Heart left ventricle (tissue), 16 donors: ENCODE measurements around the gene LIPC. TPM values are rescaled to one million over a fixed set of nuclear protein-coding genes. Genes with fewer than 3 reads are reported as not detected.
"Not testable (repeated sequence)": the region's sequence is repeated elsewhere in the genome, so short reads cannot be mapped to it uniquely, and the experiment has no call there.

Experiments
- ATAC-seq, 4 donors: fragments of 200-7000 bp; cut with Tn5 transposase; one replicate each; pipeline ENCODE4 v1.9.1; 2020 to 2022; ENCODE audit warnings: moderate library complexity in 4 of 4, mild to moderate bottlenecking in 3 of 4, moderate number of reproducible peaks in 1 of 4
- DNase-seq, 5 donors: peaks; one replicate each; pipeline ENCODE4 v3.0.0-alpha.2; 2020
- H3K27ac ChIP-seq, 12 donors: fragments of 200-600 bp; sonication (generic) in 4 of 12; one replicate each; pipeline versions ENCODE4 v1.5.0 to v1.8.0; 2016 to 2022; ENCODE audit warnings: mild to moderate bottlenecking in 2 of 12
- H3K27me3 ChIP-seq, 9 donors: fragments of 200-600 bp; sonication (generic) in 2 of 9; one replicate each; pipeline versions ENCODE4 v1.5.1 to v1.8.0; 2016 to 2022; ENCODE audit warnings: mild to moderate bottlenecking in 3 of 9
- H3K36me3 ChIP-seq, 9 donors: fragments of 200-600 bp; sonication (generic) in 2 of 9; one replicate each; pipeline versions ENCODE4 v1.5.0 to v1.8.0; 2018 to 2022; ENCODE audit warnings: mild to moderate bottlenecking in 2 of 9
- H3K4me1 ChIP-seq, 12 donors: fragments of 200-600 bp; sonication (generic) in 4 of 12; one replicate each; pipeline versions ENCODE4 v1.5.0 to v1.8.0; 2016 to 2022; ENCODE audit warnings: mild to moderate bottlenecking in 3 of 12
- H3K4me3 ChIP-seq, 12 donors: fragments of 200-600 bp; sonication (generic) in 4 of 12; one replicate each; pipeline versions ENCODE4 v1.5.0 to v1.8.0; 2017 to 2022; ENCODE audit warnings: mild to moderate bottlenecking in 9 of 12, moderate library complexity in 4 of 12
- H3K9me3 ChIP-seq, 12 donors: fragments of 200-600 bp; sonication (generic) in 4 of 12; one replicate each; pipeline versions ENCODE4 v1.5.0 to v1.8.0; 2016 to 2022; ENCODE audit warnings: mild to moderate bottlenecking in 1 of 12
- POLR2A ChIP-seq, 2 donors: fragments of 450-650 bp; IDR thresholded peaks; one replicate each; pipeline ENCODE4 v1.6.1; 2017; ENCODE audit warnings: antibody characterized with exemption in 2 of 2, mild to moderate bottlenecking in 2 of 2, moderate library complexity in 2 of 2
- WGBS, 4 donors: extraction: QIAGEN DNeasy Blood & Tissue Kit in 2 of 4; methylation state at CpG; one replicate each; pipeline versions ENCODE4 v1.1.5 to v1.1.7; 2013 to 2018; 5-methylcytosine and 5-hydroxymethylcytosine counted together
- intact Hi-C, 10 donors: fragments of 100-400 bp; cut with DNase I; formaldehyde crosslinking; loops; one replicate each; pipeline versions ENCODE4 v1.11.1 to v1.14.2; 2022
- polyA plus RNA-seq, 2 donors: library from polyadenylated mRNA; stranded (reverse); fragments of 200-250 nt; gene quantifications; one replicate each; pipeline ENCODE4 v1.2.3, GENCODE V29; 2013
- total RNA-seq, 9 donors: library from RNA; depleted of rRNA in 2 of 9; stranded (reverse); fragments of >200 nt in 2 of 9; fragmentation: NEBNext Ultra II Directional in 3 of 9; extraction: Animal tissue kit (Norgen Biotek cat#: 25700) in 3 of 9; gene quantifications; one replicate each; pipeline versions ENCODE4 v1.1.0 to v1.2.4, GENCODE V29; 2016 to 2023
- TF ChIP-seq, protein P1 (sequence below), 12 donors: fragments of 200-600 bp; sonication (generic) in 4 of 12; IDR thresholded peaks; one replicate each; pipeline versions ENCODE4 v1.5.0 to v1.8.0; 2018 to 2022; ENCODE audit warnings: antibody characterized with exemption in 12 of 12, mild to moderate bottlenecking in 5 of 12
- donor health status: ischemic (EF 13 %, LVEDD 7.1; RV severe dilation, severe dysfunction).
- donor health status: healthy with polysubstance abuse.
- donor health status: DM: no; HTN: yes; CAD: no.
- donor health status: DM: no; HTN: no; CAD: no.
- donor health status: ischemic (EF 25% LVEDD 6.9; RV normal size, moderate dysfunction).
- donor health status: ischemic (EF 25% LVEDD 5.7; RV mildly dilated, moderate dysfunction).
- donor health status: healthy.
- donor health status: DM: yes; HTN: yes; CAD: no.
- donor health status: ischemic (EF 35%, LVEDD 5.7; RV mildly dilated, moderate dysfunction).
- donor health status: nonischemic (EF 11% LVEDD 7.7; RV severe dilation, severe dysfunction).
- donor health status: DM: yes; HTN: yes; CAD: no.
- donor health status: PGD.
- donor health status: ischemic (EF 29% LVEDD 5.4; RV normal size, mild dysfunction).
- donor health status: nonischemic (EF 23%, LVEDD 6.1; RV moderate dilation, normal function).

LIPC gene
- total and polyA plus RNA-seq, 11 donors, result 0.10 to 1.4 (median 0.55) TPM; not detected in 1

DNA sequence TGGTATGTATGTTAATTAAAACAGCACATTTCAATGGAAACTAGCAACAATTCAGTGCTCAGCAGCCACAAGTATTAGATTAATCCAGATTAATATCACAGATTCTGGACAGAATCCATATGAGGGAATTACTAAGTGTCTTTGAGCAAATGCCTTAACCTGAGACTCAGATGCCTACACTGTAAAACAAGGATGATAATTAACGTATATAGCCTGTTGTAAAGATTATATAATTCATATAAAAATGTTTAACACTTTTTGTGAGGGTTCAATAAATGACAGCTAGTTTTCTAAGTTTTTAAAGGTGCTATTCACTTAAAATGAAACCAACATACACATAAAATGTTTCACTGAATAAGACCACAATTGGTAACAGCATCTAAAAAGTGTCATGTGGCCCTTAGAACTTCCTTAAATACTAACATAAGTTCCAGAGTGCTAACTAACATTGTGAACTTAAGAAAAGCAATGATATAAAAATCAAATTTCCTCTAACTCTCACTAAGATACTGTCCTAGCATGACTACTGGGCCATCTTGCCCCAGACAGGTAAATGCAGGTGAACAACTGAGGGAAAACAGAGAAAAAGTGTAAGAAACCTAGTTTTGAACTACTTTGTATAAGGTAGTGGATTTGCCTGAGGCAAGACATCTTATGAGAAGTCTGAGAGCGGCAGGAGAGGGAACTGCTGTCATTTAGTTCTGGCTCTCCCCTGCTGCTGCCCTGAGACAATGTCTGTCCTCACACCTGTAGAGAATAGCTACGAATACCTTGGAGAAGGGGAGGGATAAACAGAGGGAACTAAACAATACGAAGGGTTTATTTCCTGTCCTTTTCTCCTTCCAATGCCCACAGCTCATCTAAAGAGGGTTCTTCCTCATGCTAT lies 166.4 kb downstream of the LIPC start:
- H3K27ac ChIP-seq, result no peak overlapping the region
- TF ChIP-seq, protein P1, sequence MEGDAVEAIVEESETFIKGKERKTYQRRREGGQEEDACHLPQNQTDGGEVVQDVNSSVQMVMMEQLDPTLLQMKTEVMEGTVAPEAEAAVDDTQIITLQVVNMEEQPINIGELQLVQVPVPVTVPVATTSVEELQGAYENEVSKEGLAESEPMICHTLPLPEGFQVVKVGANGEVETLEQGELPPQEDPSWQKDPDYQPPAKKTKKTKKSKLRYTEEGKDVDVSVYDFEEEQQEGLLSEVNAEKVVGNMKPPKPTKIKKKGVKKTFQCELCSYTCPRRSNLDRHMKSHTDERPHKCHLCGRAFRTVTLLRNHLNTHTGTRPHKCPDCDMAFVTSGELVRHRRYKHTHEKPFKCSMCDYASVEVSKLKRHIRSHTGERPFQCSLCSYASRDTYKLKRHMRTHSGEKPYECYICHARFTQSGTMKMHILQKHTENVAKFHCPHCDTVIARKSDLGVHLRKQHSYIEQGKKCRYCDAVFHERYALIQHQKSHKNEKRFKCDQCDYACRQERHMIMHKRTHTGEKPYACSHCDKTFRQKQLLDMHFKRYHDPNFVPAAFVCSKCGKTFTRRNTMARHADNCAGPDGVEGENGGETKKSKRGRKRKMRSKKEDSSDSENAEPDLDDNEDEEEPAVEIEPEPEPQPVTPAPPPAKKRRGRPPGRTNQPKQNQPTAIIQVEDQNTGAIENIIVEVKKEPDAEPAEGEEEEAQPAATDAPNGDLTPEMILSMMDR (IDR thresholded peaks at IDR 0.05), result no peak
- TF ChIP-seq POLR2A (IDR thresholded peaks at IDR 0.05), result no peak
- WGBS, 4 donors, result 94 to 96% (median 95%) methylated on average over 4 of the region's 4 CpGs
- H3K9me3 ChIP-seq, result peaks cover 0 to 7% (median 0%) of the 10 kb centered on the region in 12 donors
- intact Hi-C loops, result no loop called here
- H3K36me3 ChIP-seq, result peaks cover 0 to 66% (median 46%) of the 10 kb centered on the region in 9 donors
- no peaks in the 10 kb centered on the region for H3K27me3 ChIP-seq
- DNase-seq, result no peak
- peaks cover 0 to 6% (median 0%) of the 10 kb centered on the region in 12 donors for H3K4me1 ChIP-seq
- no peak for ATAC-seq
- no peak overlapping the region for H3K4me3 ChIP-seq

DNA sequence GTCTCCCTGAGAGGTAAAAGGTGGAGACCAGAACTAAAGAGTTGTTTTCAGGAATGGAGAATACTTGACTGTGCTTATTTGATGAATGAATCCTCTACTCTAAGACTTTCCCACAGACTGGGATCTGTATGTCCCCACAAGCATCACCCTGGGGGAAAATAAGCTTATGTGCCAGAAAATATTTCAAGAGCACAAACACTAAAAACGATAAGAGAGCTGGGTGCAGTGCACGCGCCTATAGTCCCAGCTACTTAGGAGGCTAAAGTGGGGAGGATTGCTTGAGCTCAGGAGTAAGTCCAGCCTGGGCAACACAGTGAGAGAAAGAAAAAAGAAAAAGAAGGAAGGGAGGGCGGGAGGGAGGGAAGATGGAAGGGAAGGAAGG lies 167.0 kb downstream of the LIPC start:
- peaks cover 0 to 6% (median 0%) of the 10 kb centered on the region in 12 donors for H3K4me1 ChIP-seq
- H3K27ac ChIP-seq, result no peak overlapping the region
- intact Hi-C loops, result no loop called here
- H3K9me3 ChIP-seq, result peaks cover 0 to 7% (median 0%) of the 10 kb centered on the region in 12 donors
- peaks cover 0 to 69% (median 46%) of the 10 kb centered on the region in 9 donors for H3K36me3 ChIP-seq
- 91 to 98% (median 96%) methylated on average over 4 of the region's 4 CpGs for WGBS, 4 donors
- ATAC-seq (no peak), DNase-seq (no peak)
- no peaks in the 10 kb centered on the region for H3K27me3 ChIP-seq
- H3K4me3 ChIP-seq, result no peak overlapping the region
- TF ChIP-seq, protein P1 (IDR thresholded peaks at IDR 0.05), result no peak

DNA sequence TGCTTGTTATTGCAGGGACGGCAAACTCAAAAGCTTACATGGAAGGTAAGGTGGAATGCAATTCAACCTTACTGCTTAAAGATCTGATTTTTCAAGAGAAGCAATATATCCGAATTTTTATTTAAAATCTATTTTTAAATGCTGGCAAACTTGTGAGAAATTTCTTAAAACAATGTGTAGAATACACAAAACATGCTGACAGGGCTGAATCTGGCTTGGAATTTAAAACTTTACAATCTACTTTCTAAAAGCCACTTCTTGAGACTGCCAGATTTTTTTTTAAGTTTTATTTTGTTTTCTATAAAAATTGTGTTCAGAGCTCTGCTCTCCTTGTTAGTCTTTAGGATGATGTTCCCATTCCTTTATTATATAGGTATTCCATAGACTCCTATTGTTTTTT lies 171.0 kb downstream of the LIPC start:
- no peak for TF ChIP-seq POLR2A (IDR thresholded peaks at IDR 0.05)
- TF ChIP-seq, protein P1 (IDR thresholded peaks at IDR 0.05), result no peak
- no peak overlapping the region for H3K27ac ChIP-seq
- peaks cover 0 to 52% (median 32%) of the 10 kb centered on the region in 9 donors for H3K36me3 ChIP-seq
- peaks cover 0 to 6% (median 0%) of the 10 kb centered on the region in 12 donors for H3K4me1 ChIP-seq
- H3K27me3 ChIP-seq, result no peaks in the 10 kb centered on the region
- DNase-seq (no peak), ATAC-seq (no peak)
- WGBS, 4 donors, result 81 to 91% (median 85%) methylated on average over 2 of the region's 2 CpGs
- H3K4me3 ChIP-seq, result no peak overlapping the region
- H3K9me3 ChIP-seq, result peaks cover 0 to 7% (median 0%) of the 10 kb centered on the region in 12 donors
- intact Hi-C loops, result no loop called here

DNA sequence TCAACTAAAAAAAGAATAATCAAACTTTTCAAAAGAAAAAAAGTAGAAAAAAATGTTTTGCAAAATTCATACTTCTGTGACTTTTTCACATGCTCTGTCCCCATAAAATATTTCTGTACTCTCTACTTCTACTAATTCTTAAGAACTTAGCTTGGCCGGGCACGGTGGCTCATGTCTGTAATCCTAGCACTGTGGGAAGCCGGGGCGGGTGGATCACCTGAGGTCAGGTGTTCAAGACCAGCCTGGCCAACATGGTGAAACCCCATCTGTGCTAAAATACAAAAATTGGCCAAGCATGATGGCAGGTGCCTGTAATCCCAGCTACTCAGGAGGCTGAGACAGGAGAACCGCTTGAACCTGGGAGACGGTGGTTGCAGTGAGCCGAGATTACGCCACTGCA lies 172.1 kb downstream of the LIPC start:
- H3K27ac ChIP-seq, intact Hi-C loops, ATAC-seq, H3K4me3 ChIP-seq, H3K27me3 ChIP-seq, DNase-seq, H3K9me3 ChIP-seq: not testable (repeated sequence)
- 97 to 99% (median 98%) methylated on average over 8 of the region's 8 CpGs for WGBS, 4 donors
- peaks cover 0 to 50% (median 34%) of the 10 kb centered on the region in 9 donors for H3K36me3 ChIP-seq
- H3K4me1 ChIP-seq, result peaks cover 0 to 14% (median 0%) of the 10 kb centered on the region in 12 donors
